ENCODE data around the gene KCNJ16. TPM values are rescaled to one million over a fixed set of nuclear protein-coding genes. Genes with fewer than 3 reads are reported as not detected.

KCNJ16 gene
- total and polyA plus RNA-seq, 2 experiments from 2014 or later = not detected

DNA sequence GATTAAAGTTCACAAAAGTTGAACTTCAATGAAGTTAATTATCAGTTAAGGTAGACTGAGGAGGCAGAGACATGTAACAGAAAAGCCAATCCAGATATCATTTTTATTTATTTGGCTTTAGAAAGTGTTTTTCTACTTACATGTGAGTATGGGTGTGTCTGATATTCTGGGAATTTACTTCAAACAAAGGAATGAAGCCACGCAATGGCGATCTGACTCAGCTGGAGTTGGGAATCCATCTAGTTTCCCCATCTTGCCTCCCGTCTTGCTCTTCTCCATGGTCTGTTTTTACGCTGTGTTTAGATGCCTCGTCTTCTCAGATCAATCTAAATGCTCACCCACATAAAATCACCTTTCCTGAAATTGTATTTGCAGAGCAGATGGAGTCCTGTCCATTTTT lies 1.7 kb upstream of the KCNJ16 start:
- no peaks in the 10 kb centered on the region for H3K79me2 ChIP-seq (ENCODE audit: insufficient read depth)
- in situ Hi-C loops (cut with MboI) = no loop called here
- no peak for DNase-seq
- no peaks in the 10 kb centered on the region for H3K9me3 ChIP-seq (ENCODE audit: low read depth)
- H4K20me1 ChIP-seq (ENCODE audit: insufficient read depth) = no peaks in the 10 kb centered on the region
- no peak overlapping the region for H3K9ac ChIP-seq
- TF ChIP-seq EZH2 (IDR thresholded peaks at IDR 0.05; ENCODE audit: insufficient read depth, poor library complexity, severe bottlenecking) (no peak), EZH2phosphoT487 (IDR thresholded peaks at IDR 0.05; ENCODE audit: insufficient read depth, low read depth) (no peak)
- H3K36me3 ChIP-seq (ENCODE audit: low read depth) = no peaks in the 10 kb centered on the region
- no peak overlapping the region for H2AFZ ChIP-seq
- no peaks in the 10 kb centered on the region for H3K9me2 ChIP-seq (ENCODE audit: insufficient read depth)
- no peak overlapping the region for H3K4me2 ChIP-seq (ENCODE audit: unreplicated experiment)
- H3K27ac ChIP-seq = no peak overlapping the region
- peaks cover 3% of the 10 kb centered on the region; the same call in 1 of the 2 replicates for H3K4me1 ChIP-seq (ENCODE audit: insufficient read depth)
- WGBS, 2 experiments (ENCODE audit: low coverage in 1 of 2, low lambda C conversion rate in 2 of 2, missing lambda C conversion rate in 2 of 2) = 81 to 84% methylated on average over 5 of the region's 5 CpGs
- H3K4me3 ChIP-seq = no peak overlapping the region
- no peaks in the 10 kb centered on the region for H3K27me3 ChIP-seq (replicated peaks; ENCODE audit: insufficient read depth)
- no peaks in the 10 kb centered on the region for H3F3A ChIP-seq (ENCODE audit: insufficient read depth)

- Histone ChIP-seq H3K4me3 (no peak overlapping the region), H3K9me3 (ENCODE audit: low read depth) (no peaks in the 10 kb centered on the region), H3K9me2 (ENCODE audit: insufficient read depth) (no peaks in the 10 kb centered on the region), H3K27ac (no peak overlapping the region), H2AFZ (no peak overlapping the region), H4K20me1 (ENCODE audit: insufficient read depth) (no peaks in the 10 kb centered on the region), H3K27me3 (replicated peaks; ENCODE audit: insufficient read depth) (no peaks in the 10 kb centered on the region), H3K9ac (no peak overlapping the region), H3K4me1 (ENCODE audit: insufficient read depth) (peaks cover 3% of the 10 kb centered on the region; the same call in 1 of the 2 replicates), H3K4me2 (ENCODE audit: unreplicated experiment) (no peak overlapping the region), H3K36me3 (ENCODE audit: low read depth) (no peaks in the 10 kb centered on the region), H3K79me2 (ENCODE audit: insufficient read depth) (no peaks in the 10 kb centered on the region), H3F3A (ENCODE audit: insufficient read depth) (no peaks in the 10 kb centered on the region)
- in situ Hi-C loops (cut with MboI) = no loop called here
- no peak for DNase-seq
- TF ChIP-seq EZH2phosphoT487 (IDR thresholded peaks at IDR 0.05; ENCODE audit: insufficient read depth, low read depth) = no peak
- no peak for TF ChIP-seq EZH2 (IDR thresholded peaks at IDR 0.05; ENCODE audit: insufficient read depth, poor library complexity, severe bottlenecking)
- WGBS, 2 experiments (ENCODE audit: low coverage in 1 of 2, low lambda C conversion rate in 2 of 2, missing lambda C conversion rate in 2 of 2) = 84 to 90% methylated on average over 3 of the region's 3 CpGs
Observed at GRCh38 chr17:70073799-70074198, 1.2 kb upstream of the KCNJ16 start.

- WGBS, 2 experiments (ENCODE audit: low coverage in 1 of 2, low lambda C conversion rate in 2 of 2, missing lambda C conversion rate in 2 of 2) = 43 to 52% methylated on average over 5 of the region's 5 CpGs
- no peak for DNase-seq
- Histone ChIP-seq H3K9ac (no peak overlapping the region), H3K27me3 (replicated peaks; ENCODE audit: insufficient read depth) (no peaks in the 10 kb centered on the region), H4K20me1 (ENCODE audit: insufficient read depth) (no peaks in the 10 kb centered on the region), H3K27ac (no peak overlapping the region), H2AFZ (no peak overlapping the region), H3K4me1 (ENCODE audit: insufficient read depth) (peaks cover 3% of the 10 kb centered on the region; the same call in 1 of the 2 replicates), H3K9me3 (ENCODE audit: low read depth) (no peaks in the 10 kb centered on the region), H3K4me2 (ENCODE audit: unreplicated experiment) (no peak overlapping the region), H3K4me3 (no peak overlapping the region), H3K36me3 (ENCODE audit: low read depth) (no peaks in the 10 kb centered on the region), H3F3A (ENCODE audit: insufficient read depth) (no peaks in the 10 kb centered on the region), H3K79me2 (ENCODE audit: insufficient read depth) (no peaks in the 10 kb centered on the region), H3K9me2 (ENCODE audit: insufficient read depth) (no peaks in the 10 kb centered on the region)
- in situ Hi-C loops (cut with MboI) = no loop called here
- TF ChIP-seq EZH2phosphoT487 (IDR thresholded peaks at IDR 0.05; ENCODE audit: insufficient read depth, low read depth) (no peak), EZH2 (IDR thresholded peaks at IDR 0.05; ENCODE audit: insufficient read depth, poor library complexity, severe bottlenecking) (no peak)
Observed at GRCh38 chr17:70074236-70074830, 692 bp upstream of the KCNJ16 start.

DNA sequence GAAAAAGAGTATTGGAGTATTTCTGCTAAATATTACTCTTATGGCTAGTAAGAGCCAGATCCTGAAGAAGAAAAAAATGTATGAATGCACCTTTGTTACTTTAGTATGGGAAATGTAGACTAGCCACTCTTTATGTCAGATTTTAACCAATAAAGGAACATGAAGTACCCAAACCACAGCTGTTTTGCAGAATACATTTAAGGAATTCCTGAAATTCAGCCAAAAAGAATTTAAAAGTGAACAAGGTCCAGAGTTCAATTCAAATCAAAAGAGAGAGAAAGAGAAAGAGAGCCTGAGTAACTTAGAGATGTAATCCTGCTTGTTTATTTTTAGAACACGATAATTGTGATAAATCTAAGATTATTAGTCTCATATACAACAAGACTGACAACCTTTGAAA lies 1.2 kb downstream of the KCNJ16 start:
- H3K36me3 ChIP-seq (ENCODE audit: low read depth) = no peaks in the 10 kb centered on the region

More for the DNA sequence above, 1.2 kb downstream of the KCNJ16 start:
- Histone ChIP-seq H3K79me2 (ENCODE audit: insufficient read depth) (no peaks in the 10 kb centered on the region), H3K27ac (no peak overlapping the region), H3K4me1 (ENCODE audit: insufficient read depth) (peaks cover 10% of the 10 kb centered on the region; the same call in 1 of the 2 replicates), H3F3A (ENCODE audit: insufficient read depth) (no peaks in the 10 kb centered on the region), H3K4me2 (ENCODE audit: unreplicated experiment) (no peak overlapping the region), H3K27me3 (replicated peaks; ENCODE audit: insufficient read depth) (no peaks in the 10 kb centered on the region), H3K9me2 (ENCODE audit: insufficient read depth) (no peaks in the 10 kb centered on the region), H3K4me3 (no peak overlapping the region), H2AFZ (no peak overlapping the region), H3K9ac (no peak overlapping the region), H3K9me3 (ENCODE audit: low read depth) (no peaks in the 10 kb centered on the region), H4K20me1 (ENCODE audit: insufficient read depth) (no peaks in the 10 kb centered on the region)
- TF ChIP-seq EZH2 (IDR thresholded peaks at IDR 0.05; ENCODE audit: insufficient read depth, poor library complexity, severe bottlenecking) = no peak
- TF ChIP-seq EZH2phosphoT487 (IDR thresholded peaks at IDR 0.05; ENCODE audit: insufficient read depth, low read depth) = no peak
- peak; percentile 8 for DNase-seq
- in situ Hi-C loops (cut with MboI) = no loop called here
- WGBS, 2 experiments (ENCODE audit: low coverage in 1 of 2, low lambda C conversion rate in 2 of 2, missing lambda C conversion rate in 2 of 2) = 67 to 74% methylated on average over 1 of the region's 1 CpG
